SK-N-SH (cell line): Measurements from ENCODE around the gene STT3A. TPM values are rescaled to one million over a fixed set of nuclear protein-coding genes. Genes with fewer than 3 reads are reported as not detected.

Experiments
- CTCF ChIA-PET: fragments of 300-600, 350-600 bp; formaldehyde crosslinking; extraction: SDS; loops from one replicate; lab custom pipeline; 2021; lab: Yijun Ruan, JAX
- POLR2A ChIA-PET: fragments of 350-600 bp; sonication (Branson Sonifier 250); formaldehyde crosslinking; extraction: SDS; loops from one replicate; lab custom pipeline; 2020; ENCODE audit warnings: antibody characterized with exemption, inconsistent platforms; lab: Yijun Ruan, JAX
- DNase-seq: peaks from one replicate; pipeline ENCODE4 v3.0.0; 2012
- H2AFZ ChIP-seq: fragments of 200-600 bp; sonication (generic); 2 replicates; pipeline ENCODE4 v1.8.1; 2016; ENCODE audit warnings: antibody characterized with exemption, mild to moderate bottlenecking, low read depth
- H3F3A ChIP-seq: fragments of 200-600 bp; sonication (generic); replicated peaks from 2 replicates; pipeline ENCODE3; 2016; ENCODE audit warnings: antibody characterized with exemption, mild to moderate bottlenecking; ENCODE audit not compliant: insufficient read depth
- H3K27ac ChIP-seq, 2 experiments: fragments of 200-500 bp in 1 of 2; fragments of 200-600 bp in 1 of 2; sonication (Bioruptor generic) in 1 of 2; sonication (generic), shearing (Covaris generic) in 1 of 2; 2 replicates each; pipeline versions ENCODE4 v1.5.1 to v1.6.1; 2014 to 2016; ENCODE audit warnings: low read depth in 2 of 2, inconsistent platforms in 1 of 2, low read length in 1 of 2, mild to moderate bottlenecking in 1 of 2, mixed read lengths in 1 of 2
- H3K27me3 ChIP-seq: fragments of 200-600 bp; sonication (generic), shearing (Covaris generic); 2 replicates; pipeline ENCODE4 v1.6.1; 2016; ENCODE audit warnings: mixed run types; ENCODE audit not compliant: insufficient read depth
- H3K36me3 ChIP-seq, 2 experiments: fragments of 200-500 bp in 1 of 2; fragments of 200-600 bp in 1 of 2; sonication (Bioruptor generic) in 1 of 2; sonication (generic) in 1 of 2; replicated peaks in 1 of 2; 2 replicates each; pipeline versions ENCODE3 to v1.5.1; 2014 to 2016; ENCODE audit warnings: low read length in 1 of 2, mild to moderate bottlenecking in 1 of 2; ENCODE audit not compliant: insufficient read depth in 2 of 2, control insufficient read depth in 1 of 2
- H3K4me1 ChIP-seq, 2 experiments: fragments of 200-500 bp in 1 of 2; fragments of 200-600 bp in 1 of 2; sonication (Bioruptor generic) in 1 of 2; sonication (generic), shearing (Covaris generic) in 1 of 2; 2 replicates each; pipeline versions ENCODE4 v1.5.1 to v1.6.1; 2014 to 2016; ENCODE audit warnings: low read depth in 1 of 2, low read length in 1 of 2, mixed run types in 1 of 2; ENCODE audit not compliant: insufficient read depth in 2 of 2, control insufficient read depth in 1 of 2
- H3K4me2 ChIP-seq: fragments of 200-600 bp; sonication (generic), shearing (Covaris generic); 2 replicates; pipeline ENCODE4 v1.6.1; 2017; ENCODE audit warnings: mixed run types
- H3K4me3 ChIP-seq, 2 experiments: fragments of 200-500 bp in 1 of 2; fragments of 200-600 bp in 1 of 2; sonication (Bioruptor generic) in 1 of 2; sonication (generic), shearing (Covaris generic) in 1 of 2; 2 replicates each; pipeline versions ENCODE4 v1.5.1 to v1.8.1; 2014 to 2016; ENCODE audit warnings: low read depth in 2 of 2, inconsistent platforms in 1 of 2, low read length in 1 of 2, mild to moderate bottlenecking in 1 of 2, mixed read lengths in 1 of 2, moderate library complexity in 1 of 2
- H3K79me2 ChIP-seq: fragments of 200-600 bp; sonication (generic); 2 replicates; pipeline ENCODE4 v1.8.1; 2017; ENCODE audit warnings: mild to moderate bottlenecking; ENCODE audit not compliant: insufficient read depth
- H3K9ac ChIP-seq: fragments of 200-600 bp; sonication (generic); 2 replicates; pipeline ENCODE4 v1.6.1; 2017; ENCODE audit warnings: mixed run types
- H3K9me2 ChIP-seq: fragments of 200-600 bp; sonication (generic); 2 replicates; pipeline ENCODE4 v1.6.1; 2017; ENCODE audit warnings: mixed run types
- H3K9me3 ChIP-seq: fragments of 200-600 bp; sonication (generic); 2 replicates; pipeline ENCODE4 v1.6.1; 2017; ENCODE audit warnings: mixed run types, mild to moderate bottlenecking, moderate library complexity
- H4K20me1 ChIP-seq: fragments of 200-600 bp; sonication (generic); 2 replicates; pipeline ENCODE4 v1.6.1; 2017; ENCODE audit warnings: mild to moderate bottlenecking, mixed run types; ENCODE audit not compliant: insufficient read depth
- ELF1 ChIP-seq: IDR thresholded peaks from 2 replicates; pipeline ENCODE4 v1.4.0; 2012
- EP300 ChIP-seq, 2 experiments: IDR thresholded peaks; 2 replicates each; pipeline versions ENCODE4 v1.4.0 to v1.6.1; 2012; ENCODE audit warnings: borderline replicate concordance in 1 of 2, low read depth in 1 of 2, low read length in 1 of 2
- EZH2phosphoT487 ChIP-seq: fragments of 200-600 bp; sonication (generic); IDR thresholded peaks from 2 replicates; pipeline ENCODE4 v1.6.1; 2017; ENCODE audit warnings: low read depth, mixed run types, mild to moderate bottlenecking, antibody characterized with exemption, moderate library complexity, borderline replicate concordance
- FOSL2 ChIP-seq: IDR thresholded peaks from 2 replicates; pipeline ENCODE4 v1.4.0; 2012; ENCODE audit warnings: low read depth, mild to moderate bottlenecking, moderate library complexity, borderline replicate concordance
- FOXJ3 ChIP-seq: sonication (generic); formaldehyde crosslinking; IDR thresholded peaks from 2 replicates; pipeline ENCODE4 v1.5.1; 2020; ENCODE audit warnings: mild to moderate bottlenecking, missing genetic modification reagents
- GABPA ChIP-seq: IDR thresholded peaks from 2 replicates; pipeline ENCODE4 v1.4.0; 2012; ENCODE audit warnings: low read depth, mild to moderate bottlenecking
- GATA2 ChIP-seq: sonication (generic); formaldehyde crosslinking; IDR thresholded peaks from 2 replicates; pipeline ENCODE4 v1.5.0; 2020; ENCODE audit warnings: mild to moderate bottlenecking, missing genetic modification reagents
- JUND ChIP-seq: IDR thresholded peaks from 2 replicates; pipeline ENCODE4 v1.4.0; 2012
- MEF2A ChIP-seq: IDR thresholded peaks from 2 replicates; pipeline ENCODE4 v1.4.0; 2012; ENCODE audit warnings: low read depth, borderline replicate concordance
- RCOR1 ChIP-seq: fragments of 150-350 bp; IDR thresholded peaks from 2 replicates; pipeline ENCODE4 v1.6.1; 2017; ENCODE audit warnings: antibody characterized with exemption, low read length
- RFX5 ChIP-seq: IDR thresholded peaks from 2 replicates; pipeline ENCODE4 v1.6.1; 2012; ENCODE audit warnings: mild to moderate bottlenecking, improper control_type of control experiment, low read length
- SIN3A ChIP-seq: IDR thresholded peaks from 2 replicates; pipeline ENCODE4 v1.6.1; 2012; ENCODE audit warnings: low read depth, mild to moderate bottlenecking, low read length, moderate library complexity, borderline replicate concordance
- TAF1 ChIP-seq: IDR thresholded peaks from 2 replicates; pipeline ENCODE4 v1.6.1; 2012; ENCODE audit warnings: low read depth, mild to moderate bottlenecking, low read length, moderate library complexity, borderline replicate concordance
- TEAD4 ChIP-seq: IDR thresholded peaks from 2 replicates; pipeline ENCODE4 v1.4.0; 2012; ENCODE audit warnings: mild to moderate bottlenecking, borderline replicate concordance; ENCODE audit not compliant: insufficient read depth
- WGBS: methylation state at CpG from one replicate; pipeline ENCODE4 v1.1.6; 2017; ENCODE audit warnings: low lambda C conversion rate; 5-methylcytosine and 5-hydroxymethylcytosine counted together
- polyA plus RNA-seq, 3 experiments: library from polyadenylated mRNA; depleted of rRNA; stranded (reverse); fragments of >200 nt; gene quantifications; 2 replicates each; pipeline ENCODE4 v1.2.3, GENCODE V29; 2012
- TF ChIP-seq, protein P1 (sequence below): fragments of 150-350 bp; IDR thresholded peaks from 2 replicates; pipeline ENCODE4 v1.6.1; 2016; ENCODE audit warnings: mild to moderate bottlenecking, low read depth, low read length
- TF ChIP-seq, protein P2 (sequence below): IDR thresholded peaks from 2 replicates; pipeline ENCODE4 v1.4.0; 2012; ENCODE audit warnings: low read depth, borderline replicate concordance
- TF ChIP-seq, protein P3 (sequence below): fragments of 200-600 bp; sonication (generic); IDR thresholded peaks from 2 replicates; pipeline ENCODE4 v1.6.1; 2017; ENCODE audit warnings: antibody characterized with exemption, mild to moderate bottlenecking, moderate library complexity
- TF ChIP-seq, protein P4 (sequence below): IDR thresholded peaks from 2 replicates; pipeline ENCODE4 v1.4.0; 2012; ENCODE audit warnings: low read depth
- TF ChIP-seq, protein P5 (sequence below): IDR thresholded peaks from 2 replicates; pipeline ENCODE4 v1.4.0; 2012; ENCODE audit warnings: low read depth, borderline replicate concordance

Gene STT3A
- polyA plus RNA-seq, 1 of the 3 experiments (the other 2 are of a cell fraction): 101 TPM

- Histone ChIP-seq H3K36me3 (peaks cover 59 to 74% of the 10 kb centered on the region in 2 experiments), H3K9me2 (no peaks in the 10 kb centered on the region), H3K4me1 (no peaks in the 10 kb centered on the region), H3K4me3 (no peak overlapping the region), H3K27ac (no peak overlapping the region), H2AFZ (no peak overlapping the region), H3K27me3 (no peaks in the 10 kb centered on the region), H3K9ac (no peak overlapping the region), H3K79me2 (peaks cover 48% of the 10 kb centered on the region), H3K4me2 (no peak overlapping the region), H3F3A (no peaks in the 10 kb centered on the region), H4K20me1 (no peaks in the 10 kb centered on the region; the same call in 1 of the 2 replicates), H3K9me3 (no peaks in the 10 kb centered on the region)
- WGBS: 100% methylated on average over 2 of the region's 2 CpGs
- CTCF ChIA-PET: no interaction called here
- POLR2A ChIA-PET: no interaction called here
- TF ChIP-seq FOSL2: no peak
- TF ChIP-seq MEF2A: no peak
- TF ChIP-seq JUND: no peak
- TF ChIP-seq GABPA: no peak
- TF ChIP-seq, protein P1, sequence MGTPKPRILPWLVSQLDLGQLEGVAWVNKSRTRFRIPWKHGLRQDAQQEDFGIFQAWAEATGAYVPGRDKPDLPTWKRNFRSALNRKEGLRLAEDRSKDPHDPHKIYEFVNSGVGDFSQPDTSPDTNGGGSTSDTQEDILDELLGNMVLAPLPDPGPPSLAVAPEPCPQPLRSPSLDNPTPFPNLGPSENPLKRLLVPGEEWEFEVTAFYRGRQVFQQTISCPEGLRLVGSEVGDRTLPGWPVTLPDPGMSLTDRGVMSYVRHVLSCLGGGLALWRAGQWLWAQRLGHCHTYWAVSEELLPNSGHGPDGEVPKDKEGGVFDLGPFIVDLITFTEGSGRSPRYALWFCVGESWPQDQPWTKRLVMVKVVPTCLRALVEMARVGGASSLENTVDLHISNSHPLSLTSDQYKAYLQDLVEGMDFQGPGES: no peak
- TF ChIP-seq GATA2: no peak
- TF ChIP-seq EP300 (IDR thresholded peaks at IDR 0.05; ENCODE audit: borderline replicate concordance in 1 of 2, low read depth in 1 of 2, low read length in 1 of 2): no peak
- TF ChIP-seq ELF1: no peak
- TF ChIP-seq TEAD4: no peak
- TF ChIP-seq FOXJ3: no peak
- no peak for TF ChIP-seq TAF1
- TF ChIP-seq RFX5: no peak
- TF ChIP-seq, protein P2, sequence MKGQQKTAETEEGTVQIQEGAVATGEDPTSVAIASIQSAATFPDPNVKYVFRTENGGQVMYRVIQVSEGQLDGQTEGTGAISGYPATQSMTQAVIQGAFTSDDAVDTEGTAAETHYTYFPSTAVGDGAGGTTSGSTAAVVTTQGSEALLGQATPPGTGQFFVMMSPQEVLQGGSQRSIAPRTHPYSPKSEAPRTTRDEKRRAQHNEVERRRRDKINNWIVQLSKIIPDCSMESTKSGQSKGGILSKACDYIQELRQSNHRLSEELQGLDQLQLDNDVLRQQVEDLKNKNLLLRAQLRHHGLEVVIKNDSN: no peak
- TF ChIP-seq, protein P3, sequence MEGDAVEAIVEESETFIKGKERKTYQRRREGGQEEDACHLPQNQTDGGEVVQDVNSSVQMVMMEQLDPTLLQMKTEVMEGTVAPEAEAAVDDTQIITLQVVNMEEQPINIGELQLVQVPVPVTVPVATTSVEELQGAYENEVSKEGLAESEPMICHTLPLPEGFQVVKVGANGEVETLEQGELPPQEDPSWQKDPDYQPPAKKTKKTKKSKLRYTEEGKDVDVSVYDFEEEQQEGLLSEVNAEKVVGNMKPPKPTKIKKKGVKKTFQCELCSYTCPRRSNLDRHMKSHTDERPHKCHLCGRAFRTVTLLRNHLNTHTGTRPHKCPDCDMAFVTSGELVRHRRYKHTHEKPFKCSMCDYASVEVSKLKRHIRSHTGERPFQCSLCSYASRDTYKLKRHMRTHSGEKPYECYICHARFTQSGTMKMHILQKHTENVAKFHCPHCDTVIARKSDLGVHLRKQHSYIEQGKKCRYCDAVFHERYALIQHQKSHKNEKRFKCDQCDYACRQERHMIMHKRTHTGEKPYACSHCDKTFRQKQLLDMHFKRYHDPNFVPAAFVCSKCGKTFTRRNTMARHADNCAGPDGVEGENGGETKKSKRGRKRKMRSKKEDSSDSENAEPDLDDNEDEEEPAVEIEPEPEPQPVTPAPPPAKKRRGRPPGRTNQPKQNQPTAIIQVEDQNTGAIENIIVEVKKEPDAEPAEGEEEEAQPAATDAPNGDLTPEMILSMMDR: no peak
- no peak for TF ChIP-seq SIN3A
- DNase-seq: no peak
These were observed 8.0 kb downstream of the STT3A start for GRCh38 chr11:125600663-125601062.

DNA sequence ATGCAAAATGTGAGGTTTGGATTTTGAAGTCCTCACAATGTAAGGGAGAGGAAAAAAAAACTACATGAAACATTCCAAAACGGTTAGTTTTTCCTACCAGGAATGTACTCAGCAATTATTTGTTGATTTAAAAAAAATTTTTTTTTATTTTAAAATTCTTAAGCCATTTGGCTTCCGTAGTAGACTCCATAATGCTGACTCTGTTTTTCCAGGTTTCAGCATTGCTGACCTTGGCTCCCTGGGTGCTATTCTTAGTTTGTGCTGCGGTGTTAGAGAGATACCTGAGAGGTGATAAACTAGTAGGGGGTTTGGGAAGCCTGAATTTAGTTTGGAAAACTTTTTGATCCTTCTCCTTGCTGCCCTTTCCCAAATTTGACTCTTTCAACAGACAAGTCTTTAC, 10.6 kb downstream of the STT3A start:
- Histone ChIP-seq H3K27me3 (no peaks in the 10 kb centered on the region), H3K4me2 (no peak overlapping the region), H4K20me1 (no peaks in the 10 kb centered on the region), H3K4me3 (no peak overlapping the region), H3K27ac (0 out of 4 replicates have a peak overlapping the region, but pooled peaks of 1 of the 2 experiments have one; percentile 13), H3F3A (no peaks in the 10 kb centered on the region), H3K9me2 (no peaks in the 10 kb centered on the region), H3K36me3 (peaks cover 71 to 75% of the 10 kb centered on the region in 2 experiments), H3K79me2 (peaks cover 22% of the 10 kb centered on the region), H3K9ac (no peak overlapping the region), H3K4me1 (no peaks in the 10 kb centered on the region), H2AFZ (no peak overlapping the region), H3K9me3 (no peaks in the 10 kb centered on the region)
- CTCF ChIA-PET: no interaction called here
- DNase-seq: no peak
- TF ChIP-seq, protein P4, sequence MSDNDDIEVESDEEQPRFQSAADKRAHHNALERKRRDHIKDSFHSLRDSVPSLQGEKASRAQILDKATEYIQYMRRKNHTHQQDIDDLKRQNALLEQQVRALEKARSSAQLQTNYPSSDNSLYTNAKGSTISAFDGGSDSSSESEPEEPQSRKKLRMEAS: no peak
- TF ChIP-seq, protein P5, sequence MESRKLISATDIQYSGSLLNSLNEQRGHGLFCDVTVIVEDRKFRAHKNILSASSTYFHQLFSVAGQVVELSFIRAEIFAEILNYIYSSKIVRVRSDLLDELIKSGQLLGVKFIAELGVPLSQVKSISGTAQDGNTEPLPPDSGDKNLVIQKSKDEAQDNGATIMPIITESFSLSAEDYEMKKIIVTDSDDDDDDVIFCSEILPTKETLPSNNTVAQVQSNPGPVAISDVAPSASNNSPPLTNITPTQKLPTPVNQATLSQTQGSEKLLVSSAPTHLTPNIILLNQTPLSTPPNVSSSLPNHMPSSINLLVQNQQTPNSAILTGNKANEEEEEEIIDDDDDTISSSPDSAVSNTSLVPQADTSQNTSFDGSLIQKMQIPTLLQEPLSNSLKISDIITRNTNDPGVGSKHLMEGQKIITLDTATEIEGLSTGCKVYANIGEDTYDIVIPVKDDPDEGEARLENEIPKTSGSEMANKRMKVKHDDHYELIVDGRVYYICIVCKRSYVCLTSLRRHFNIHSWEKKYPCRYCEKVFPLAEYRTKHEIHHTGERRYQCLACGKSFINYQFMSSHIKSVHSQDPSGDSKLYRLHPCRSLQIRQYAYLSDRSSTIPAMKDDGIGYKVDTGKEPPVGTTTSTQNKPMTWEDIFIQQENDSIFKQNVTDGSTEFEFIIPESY: no peak
- no peak for TF ChIP-seq EZH2phosphoT487
- no peak for TF ChIP-seq ELF1
- TF ChIP-seq RCOR1: no peak
- no peak for TF ChIP-seq TEAD4
- POLR2A ChIA-PET: no interaction called here
- WGBS: 86% methylated on average over 3 of the region's 3 CpGs
